Retinal pigment epithelial cell (primary cell): ENCODE results near the gene SYNE2.
"Not testable (repeated sequence)": the region's sequence is repeated elsewhere in the genome, so short reads cannot be mapped to it uniquely, and the experiment has no call there.

Experiments
- DNase-seq: peaks from one replicate; pipeline ENCODE4 v3.0.0-alpha.2; 2010; ENCODE audit warnings: low read depth
- H3K4me3 ChIP-seq: 2 replicates; pipeline ENCODE4 v1.5.1; 2011; ENCODE audit warnings: mild to moderate bottlenecking, low read length, control low read depth, moderate library complexity
- CTCF ChIP-seq: conservative IDR thresholded peaks from 2 replicates; pipeline ENCODE4 v1.5.1; 2011; ENCODE audit warnings: low read depth, low read length, control low read depth, inconsistent platforms

Gene SYNE2

GRCh38 chr14:64149921-64150320 lies 297.1 kb downstream of the SYNE2 start:
- H3K4me3 ChIP-seq = no peak overlapping the region
- no peak for TF ChIP-seq CTCF
- DNase-seq = no peak

- H3K4me3 ChIP-seq = no peak overlapping the region
- DNase-seq = no peak
- no peak for TF ChIP-seq CTCF
Observed at GRCh38 chr14:64158608-64159007, 305.8 kb downstream of the SYNE2 start.

- no peak for TF ChIP-seq CTCF
- no peak for DNase-seq
- no peak overlapping the region for H3K4me3 ChIP-seq
Observed at GRCh38 chr14:64159588-64159987, 306.8 kb downstream of the SYNE2 start.

GRCh38 chr14:64170181-64170580 lies 317.4 kb downstream of the SYNE2 start:
- DNase-seq = no peak
- H3K4me3 ChIP-seq = no peak overlapping the region
- no peak for TF ChIP-seq CTCF

- TF ChIP-seq CTCF = no peak
- no peak overlapping the region for H3K4me3 ChIP-seq
- no peak for DNase-seq
Observed at GRCh38 chr14:64174922-64175782, 322.3 kb downstream of the SYNE2 start.

- no peak overlapping the region for H3K4me3 ChIP-seq
- no peak for DNase-seq
- no peak for TF ChIP-seq CTCF
Observed at GRCh38 chr14:64176330-64176729, 323.5 kb downstream of the SYNE2 start.

- H3K4me3 ChIP-seq = no peak overlapping the region
- no peak for TF ChIP-seq CTCF
- DNase-seq = no peak
Observed at GRCh38 chr14:64178814-64179213, 326.0 kb downstream of the SYNE2 start.

- H3K4me3 ChIP-seq, DNase-seq: not testable (repeated sequence)
Observed at GRCh38 chr14:64182908-64183307, 330.1 kb downstream of the SYNE2 start.
